NCI-H446 treated with DMSO at 0.1 percent for 48 hours (cell line): Measurements from ENCODE around the gene PAAF1.
A peak's percentile ranks its signal among the peaks of the same experiment; 100 is the strongest.
"Not testable (repeated sequence)": the region's sequence is repeated elsewhere in the genome, so short reads cannot be mapped to it uniquely, and the experiment has no call there.

Experiments
- DNase-seq: peaks from one replicate; lab custom pipeline; 2025; lab: John Stamatoyannopoulos, UW

Gene PAAF1

GRCh38 chr11:73876424-73877310, at the start of gene PAAF1, which contains the start of gene COA4:
PAAF1 (plus strand) TSS chr11:73876999; CDS start chr11:73877022, 23 bp downstream.
COA4 (minus strand) TSS chr11:73876846; CDS start chr11:73873378, 3,468 bp downstream.
- DNase-seq: peak; percentile 93

DNA sequence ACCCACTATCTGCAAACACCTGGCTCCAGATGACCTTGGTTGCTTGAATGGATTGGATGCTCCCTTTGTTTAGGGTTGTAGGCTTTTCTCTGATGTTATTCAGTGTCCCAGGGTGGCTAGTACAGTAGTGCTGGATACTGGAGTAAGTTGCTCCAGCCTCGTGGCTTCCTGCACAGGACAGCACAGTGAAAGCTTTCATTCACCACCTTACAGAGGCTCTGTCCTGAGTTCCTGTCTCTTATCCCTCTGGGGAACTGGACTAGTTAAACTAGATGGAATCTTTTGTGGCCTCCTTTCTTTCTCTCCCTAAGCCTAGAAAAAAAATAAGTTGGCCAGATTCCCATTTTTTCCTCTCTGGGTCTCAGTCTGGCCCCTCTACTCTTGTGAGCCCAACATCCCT, 46.5 kb upstream of the PAAF1 start:
- DNase-seq: no peak

DNA sequence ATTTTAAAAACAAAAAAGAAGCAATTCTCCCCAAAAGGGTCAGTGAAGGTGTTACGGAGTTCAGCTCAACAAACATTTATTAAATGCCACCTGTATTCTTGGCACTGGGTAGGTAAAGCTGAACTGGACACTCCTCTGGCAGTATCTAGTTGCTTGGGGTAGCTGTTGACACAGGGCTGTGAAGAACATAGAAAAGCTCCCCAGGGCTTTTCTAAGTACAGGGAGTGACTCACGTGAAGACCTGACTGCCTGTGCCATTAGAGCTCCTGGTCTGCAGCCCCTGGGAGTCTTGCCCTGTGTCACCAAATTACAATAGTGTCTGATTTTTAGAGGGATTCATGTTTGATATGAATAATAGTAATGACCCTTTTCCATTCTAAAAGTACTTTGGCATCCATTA, 43.7 kb upstream of the PAAF1 start:
- DNase-seq: no peak

DNA sequence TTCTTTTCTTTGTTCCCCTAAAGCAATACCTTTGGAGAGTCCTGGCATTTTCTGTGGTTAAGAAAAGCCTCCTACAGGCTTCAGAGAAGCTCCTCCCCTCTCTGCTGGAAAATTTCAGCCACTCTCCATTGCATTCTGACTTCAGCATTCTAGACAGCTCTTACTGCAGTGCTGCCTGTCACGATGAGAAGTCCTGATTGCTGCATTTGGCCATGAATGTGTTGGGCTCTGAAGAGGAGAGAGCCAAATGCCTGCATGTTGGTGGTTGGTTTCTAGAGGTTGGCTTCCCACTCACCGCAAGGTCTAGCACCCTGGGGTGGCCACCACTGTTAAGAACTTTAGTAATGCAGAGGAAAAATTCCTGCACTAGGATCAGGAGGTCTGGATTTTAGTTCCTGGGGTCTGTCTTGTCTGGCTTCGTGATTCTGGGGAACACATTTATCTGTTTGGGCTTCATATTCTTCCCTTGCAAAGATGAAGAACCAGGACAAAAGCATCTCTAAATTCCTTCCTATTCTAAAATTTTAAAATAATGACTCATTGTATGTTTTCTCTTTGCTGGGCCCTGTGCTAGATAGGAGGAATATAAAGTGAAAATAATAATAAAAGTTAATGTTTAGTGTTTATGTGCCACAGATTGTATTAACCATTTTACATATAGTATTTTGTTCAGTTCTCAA, 38.2 kb upstream of the PAAF1 start:
- no peak for DNase-seq

DNA sequence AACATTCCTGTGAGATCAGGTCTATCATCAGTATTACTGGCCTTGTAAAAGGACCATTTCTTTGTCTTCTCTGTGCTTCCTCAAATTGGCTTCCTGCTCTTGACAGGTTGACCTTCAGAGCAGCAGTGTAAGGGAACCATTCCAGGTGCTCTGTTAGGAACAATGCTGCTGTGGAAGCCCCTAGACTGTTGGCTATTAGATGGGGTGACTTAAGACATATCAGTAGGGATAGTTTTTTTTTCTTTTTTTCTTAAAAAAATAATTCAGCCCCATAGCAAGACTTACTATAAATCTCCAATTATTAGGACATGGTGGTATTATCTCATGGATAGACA, 37.7 kb upstream of the PAAF1 start:
- DNase-seq: no peak

DNA sequence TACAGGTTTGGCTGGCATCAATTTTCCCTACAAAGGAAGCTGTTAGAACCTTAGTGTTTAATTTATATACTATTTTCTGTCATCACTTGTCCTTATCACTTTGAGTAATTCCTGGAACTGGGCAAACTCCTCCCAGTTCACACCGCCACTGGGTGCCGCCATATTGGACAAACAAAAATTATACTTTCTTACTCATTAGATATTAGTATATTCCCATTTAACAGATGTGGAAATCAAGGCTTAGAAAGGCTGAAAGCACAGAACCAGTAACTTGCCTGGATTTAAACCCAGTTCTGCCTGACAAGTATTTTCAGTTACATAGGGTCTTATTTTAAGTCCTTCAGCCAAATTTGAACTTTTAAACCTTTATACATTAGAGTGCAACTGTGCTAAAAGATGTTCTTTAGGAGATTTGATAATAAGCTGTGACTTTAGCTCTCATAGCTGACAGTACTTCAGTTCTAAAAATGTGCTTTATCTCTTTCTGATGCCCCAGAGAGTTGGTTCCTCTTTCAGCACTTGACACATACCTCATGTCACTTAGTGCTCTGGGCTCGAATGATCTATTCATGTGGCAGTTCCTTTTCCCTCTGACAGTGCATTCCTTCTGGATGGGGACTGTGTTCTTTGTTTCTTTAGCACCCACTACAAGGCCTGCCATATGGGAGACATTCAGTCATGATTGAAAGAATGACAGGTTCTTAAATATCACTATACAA, 25.6 kb upstream of the PAAF1 start:
- no peak for DNase-seq

GRCh38 chr11:73852049-73852448, 24.8 kb upstream of the PAAF1 start:
- DNase-seq: no peak

GRCh38 chr11:73854680-73855079, 22.1 kb upstream of the PAAF1 start:
- DNase-seq: no peak

DNA sequence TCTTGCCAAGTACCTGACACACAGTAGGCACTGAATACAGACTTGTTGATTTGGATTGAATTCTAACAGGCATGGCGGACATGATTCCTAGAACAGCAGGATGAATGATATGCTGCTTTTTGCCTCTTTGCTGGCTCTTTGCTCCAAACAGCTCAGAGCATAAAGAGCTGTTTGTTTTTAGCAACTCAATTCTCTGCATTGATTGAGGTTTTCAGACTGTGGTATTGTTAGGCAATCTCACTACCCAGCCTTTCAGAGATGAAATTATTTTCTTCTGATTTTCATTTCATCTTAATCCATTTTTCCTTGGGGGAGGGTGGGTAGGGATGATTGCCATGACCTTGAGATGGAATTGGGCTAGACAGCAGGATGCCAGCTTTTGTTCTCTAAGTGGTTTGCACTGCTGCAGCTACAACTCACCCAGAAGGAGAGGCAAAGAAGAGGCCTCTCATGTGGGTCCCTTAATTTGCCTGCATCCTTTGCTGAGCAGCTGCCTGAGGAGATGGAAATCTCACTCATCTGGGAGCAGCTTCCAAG, 20.7 kb upstream of the PAAF1 start:
- DNase-seq: no peak

- no peak for DNase-seq
Measured at GRCh38 chr11:73859671-73860070, 17.1 kb upstream of the PAAF1 start.

DNA sequence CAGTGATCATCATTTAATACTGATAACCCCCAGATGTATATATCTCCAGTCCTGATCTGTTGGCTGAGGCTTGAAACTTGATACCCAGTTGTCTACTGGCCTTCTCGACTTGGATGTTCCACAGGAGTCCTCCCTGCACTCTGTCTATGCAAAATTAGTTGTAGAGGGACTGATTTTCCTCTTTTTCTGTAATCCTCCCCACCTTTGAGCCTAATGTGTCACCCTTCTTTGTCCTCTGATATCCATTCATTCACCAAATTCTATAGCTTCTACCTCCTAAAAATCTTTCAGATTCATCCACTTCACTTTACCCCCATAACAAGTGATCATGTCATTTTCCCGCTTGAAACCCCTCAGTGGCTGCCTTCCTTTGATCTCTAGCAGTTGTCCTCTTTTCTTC, 16.6 kb upstream of the PAAF1 start:
- no peak for DNase-seq

DNA sequence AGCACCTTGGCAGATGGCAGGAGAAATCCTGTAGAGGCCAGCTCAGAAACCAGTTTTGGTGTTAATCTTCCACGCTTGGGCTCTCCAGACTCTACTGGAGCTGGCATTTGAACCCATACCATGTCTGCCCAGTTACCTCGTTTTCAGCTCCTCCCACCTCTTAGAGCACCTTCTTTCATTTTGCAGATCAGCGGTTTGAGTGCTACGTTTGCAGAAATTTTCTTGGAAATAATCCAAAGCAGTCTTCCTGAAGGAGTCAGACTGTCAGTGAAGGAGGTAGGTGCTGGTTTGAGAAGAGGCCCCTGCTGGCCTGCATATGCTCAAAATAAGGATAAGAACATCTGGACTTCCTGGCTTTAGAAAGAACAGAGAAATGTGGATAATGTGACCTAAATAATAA, 13.8 kb upstream of the PAAF1 start:
- no peak for DNase-seq

DNA sequence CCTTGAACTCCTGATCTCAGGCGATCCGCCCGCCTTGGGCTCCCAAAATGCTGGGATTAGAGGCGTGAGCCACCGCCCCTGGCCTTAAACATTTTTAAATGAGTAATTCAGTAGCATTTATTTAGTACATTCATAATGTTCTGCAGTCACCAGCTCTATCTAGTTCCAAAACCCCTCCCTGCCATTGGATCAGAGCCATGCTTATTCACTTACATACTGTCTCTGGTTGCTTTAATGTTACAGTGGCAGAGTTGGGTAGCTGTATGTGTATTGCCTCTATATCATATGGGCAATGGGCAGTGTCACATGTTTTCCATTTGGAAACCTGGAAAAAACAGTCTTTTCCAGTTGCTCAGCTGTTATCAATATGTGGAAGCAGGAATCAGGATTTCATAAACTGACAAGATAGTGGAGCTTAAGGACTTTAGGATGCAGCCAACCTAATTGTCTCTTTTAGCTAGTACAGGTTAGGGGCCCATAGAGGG, 10.7 kb upstream of the PAAF1 start:
- no peak for DNase-seq

- no peak for DNase-seq
Measured at GRCh38 chr11:73866586-73866996, 10.2 kb upstream of the PAAF1 start.

DNA sequence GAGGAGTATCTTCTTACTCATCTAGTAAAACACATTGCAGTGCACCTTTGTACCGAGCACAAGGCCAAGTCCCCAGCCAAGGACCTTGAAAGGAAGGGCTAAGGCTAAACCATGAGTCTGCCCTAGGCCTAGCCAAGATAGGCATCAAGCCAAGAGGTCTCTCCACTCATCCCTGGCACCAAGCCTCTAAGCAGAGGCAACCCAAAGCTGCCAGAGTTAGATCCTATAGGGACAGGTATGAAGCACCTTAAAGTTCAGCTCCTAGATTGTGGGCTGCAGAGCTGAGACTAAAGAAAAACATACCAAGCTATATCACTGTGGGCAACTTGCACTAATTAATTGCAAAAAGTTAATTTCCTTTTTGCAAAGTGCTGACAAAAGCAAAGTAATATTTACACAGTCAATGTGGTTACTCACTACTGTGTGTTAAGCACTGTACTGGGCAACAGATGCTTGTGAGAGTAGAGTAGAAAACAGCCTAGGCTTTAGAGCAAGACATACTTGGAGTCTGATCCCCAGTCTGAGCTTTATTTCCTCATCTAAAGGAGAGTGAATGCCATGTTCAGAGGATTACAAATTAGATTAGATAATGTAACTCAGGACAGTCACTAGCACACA, 7.4 kb upstream of the PAAF1 start:
- no peak for DNase-seq

GRCh38 chr11:73870261-73870660, 6.5 kb upstream of the PAAF1 start:
- DNase-seq: no peak

DNA sequence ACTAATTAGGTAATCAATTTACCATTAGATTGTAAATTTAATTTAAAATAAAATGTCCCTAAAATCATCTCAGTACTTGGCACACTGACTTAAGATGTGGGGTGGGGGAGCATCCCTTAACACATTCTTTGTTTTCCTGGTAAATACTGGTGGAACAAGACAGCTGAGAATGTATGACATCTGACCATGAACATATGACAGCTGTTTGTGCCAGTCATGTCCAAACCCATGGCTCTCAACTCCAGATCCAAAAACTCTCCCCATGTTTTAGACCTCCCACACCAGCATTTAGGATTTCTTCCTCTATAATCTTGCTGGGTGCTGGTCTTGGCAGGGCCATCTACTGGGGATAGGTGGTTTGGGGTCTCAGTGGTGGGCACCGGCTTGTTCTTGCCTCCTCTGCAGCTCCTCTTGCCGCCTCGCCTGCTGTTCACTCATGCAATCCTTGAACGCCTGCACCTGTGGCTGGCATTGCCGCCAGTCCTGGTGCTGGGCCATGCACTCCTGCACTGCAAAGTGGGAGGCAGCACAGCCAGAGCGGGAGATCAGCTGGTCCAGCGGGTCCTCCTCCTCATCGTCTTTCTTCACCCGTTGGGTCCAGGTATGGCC, 3.9 kb upstream of the PAAF1 start:
- no peak for DNase-seq

GRCh38 chr11:73875380-73875779, 1.4 kb upstream of the PAAF1 start:
- DNase-seq: no peak

GRCh38 chr11:73875840-73876239, 959 bp upstream of the PAAF1 start:
- DNase-seq: no peak

- DNase-seq: no peak
Measured at GRCh38 chr11:73878771-73879170, 2.0 kb downstream of the PAAF1 start.

DNA sequence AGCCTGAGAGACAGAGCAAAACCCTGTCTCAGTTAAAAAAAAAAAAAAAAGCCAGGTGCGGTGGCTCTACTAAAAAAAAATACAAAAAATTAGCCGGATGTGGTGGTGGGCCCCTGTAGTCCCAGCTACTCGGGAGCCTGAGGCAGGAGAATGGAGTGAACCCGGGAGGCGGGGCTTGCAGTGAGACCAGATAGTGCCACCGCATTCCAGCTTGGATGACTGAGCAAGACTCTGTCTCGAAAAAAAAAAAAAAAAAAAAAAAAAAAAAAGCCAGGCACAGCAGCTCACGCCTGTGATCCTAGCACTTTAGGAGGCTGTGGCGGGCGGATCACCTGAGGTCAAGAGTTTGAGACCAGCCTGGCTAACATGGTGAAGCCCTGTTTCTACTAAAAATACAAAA, 3.6 kb downstream of the PAAF1 start:
- DNase-seq: not testable (repeated sequence)
